Spleen (tissue), 7 donors: Measurements from ENCODE around the gene EN1.

Experiments used
- POLR2A ChIP-seq, 3 donors: fragments of 450-650 bp; IDR thresholded peaks; one replicate each; pipeline ENCODE4 v1.5.1; 2017; ENCODE audit warnings: antibody characterized with exemption in 3 of 3, mild to moderate bottlenecking in 1 of 3
- TF ChIP-seq, protein P1 (sequence below), 11 experiments: fragments of 200-600 bp in 7 of 11; fragments of 450-650 bp in 4 of 11; sonication (generic) in 4 of 11; IDR thresholded peaks in 8 of 11; conservative IDR thresholded peaks in 3 of 11; 1 replicate in 7 of 11; 2 replicates in 4 of 11; pipeline versions ENCODE4 v1.4.0 to v1.8.0; 2016 to 2021; ENCODE audit warnings: antibody characterized with exemption in 11 of 11, inconsistent platforms in 4 of 11, mild to moderate bottlenecking in 1 of 11
- donor health status: DM: no; HTN: no; CAD: no; lungs with moderate emphysema.
- donor health status: DM: no; HTN: no; CAD: no.
- donor health status: DM: no; HTN: no; CAD: no.

DNA sequence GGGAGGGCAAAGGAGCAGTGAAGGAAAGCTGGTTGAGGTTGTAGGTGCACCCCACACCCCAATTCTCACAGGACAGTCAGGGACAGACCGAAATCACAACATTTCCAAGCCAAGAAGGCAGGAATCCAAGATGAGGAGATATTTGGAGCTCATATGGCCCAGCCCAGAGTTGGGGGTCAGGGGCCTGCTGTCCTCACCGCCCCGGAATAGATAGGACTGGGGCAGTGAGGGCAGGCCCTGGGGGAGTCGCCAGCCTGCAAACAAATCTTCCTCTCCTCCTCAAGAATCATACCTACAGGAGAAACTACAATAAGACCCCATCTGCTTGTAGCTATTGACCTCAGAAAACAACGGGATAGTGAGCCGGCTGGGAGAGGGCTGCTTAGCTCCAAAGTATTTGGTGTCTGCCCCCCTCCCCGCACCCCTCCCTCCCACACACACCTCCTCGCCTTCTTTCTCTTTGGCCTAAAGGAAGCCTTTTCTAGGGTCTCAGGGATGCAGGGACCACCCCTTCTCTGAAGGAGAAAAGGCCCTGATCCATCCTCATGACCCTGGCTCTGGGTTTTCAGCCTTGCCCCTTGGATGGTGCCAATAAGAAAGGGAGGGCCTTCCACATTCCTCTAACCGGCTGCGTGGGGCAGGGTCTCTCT, 3.8 kb downstream of the EN1 start:
- TF ChIP-seq, protein P1, sequence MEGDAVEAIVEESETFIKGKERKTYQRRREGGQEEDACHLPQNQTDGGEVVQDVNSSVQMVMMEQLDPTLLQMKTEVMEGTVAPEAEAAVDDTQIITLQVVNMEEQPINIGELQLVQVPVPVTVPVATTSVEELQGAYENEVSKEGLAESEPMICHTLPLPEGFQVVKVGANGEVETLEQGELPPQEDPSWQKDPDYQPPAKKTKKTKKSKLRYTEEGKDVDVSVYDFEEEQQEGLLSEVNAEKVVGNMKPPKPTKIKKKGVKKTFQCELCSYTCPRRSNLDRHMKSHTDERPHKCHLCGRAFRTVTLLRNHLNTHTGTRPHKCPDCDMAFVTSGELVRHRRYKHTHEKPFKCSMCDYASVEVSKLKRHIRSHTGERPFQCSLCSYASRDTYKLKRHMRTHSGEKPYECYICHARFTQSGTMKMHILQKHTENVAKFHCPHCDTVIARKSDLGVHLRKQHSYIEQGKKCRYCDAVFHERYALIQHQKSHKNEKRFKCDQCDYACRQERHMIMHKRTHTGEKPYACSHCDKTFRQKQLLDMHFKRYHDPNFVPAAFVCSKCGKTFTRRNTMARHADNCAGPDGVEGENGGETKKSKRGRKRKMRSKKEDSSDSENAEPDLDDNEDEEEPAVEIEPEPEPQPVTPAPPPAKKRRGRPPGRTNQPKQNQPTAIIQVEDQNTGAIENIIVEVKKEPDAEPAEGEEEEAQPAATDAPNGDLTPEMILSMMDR (IDR thresholded peaks at IDR 0.05 in 8 of 11, conservative IDR thresholded peaks at IDR 0.05 in 3 of 11): no peak
- TF ChIP-seq POLR2A (IDR thresholded peaks at IDR 0.05): no peak
